Heart left ventricle (tissue), 16 donors: ENCODE measurements around the gene PGLYRP1. TPM values are rescaled to one million over a fixed set of nuclear protein-coding genes. Genes with fewer than 3 reads are reported as not detected.

ENCODE experiments used
- ATAC-seq, 4 donors: fragments of 200-7000 bp; cut with Tn5 transposase; one replicate each; pipeline ENCODE4 v1.9.1; 2020 to 2022; ENCODE audit warnings: moderate library complexity in 4 of 4, mild to moderate bottlenecking in 3 of 4, moderate number of reproducible peaks in 1 of 4
- DNase-seq, 5 donors: peaks; one replicate each; pipeline ENCODE4 v3.0.0-alpha.2; 2020
- H3K27ac ChIP-seq, 12 donors: fragments of 200-600 bp; sonication (generic) in 4 of 12; one replicate each; pipeline versions ENCODE4 v1.5.0 to v1.8.0; 2016 to 2022; ENCODE audit warnings: mild to moderate bottlenecking in 2 of 12
- H3K27me3 ChIP-seq, 9 donors: fragments of 200-600 bp; sonication (generic) in 2 of 9; one replicate each; pipeline versions ENCODE4 v1.5.1 to v1.8.0; 2016 to 2022; ENCODE audit warnings: mild to moderate bottlenecking in 3 of 9
- H3K36me3 ChIP-seq, 9 donors: fragments of 200-600 bp; sonication (generic) in 2 of 9; one replicate each; pipeline versions ENCODE4 v1.5.0 to v1.8.0; 2018 to 2022; ENCODE audit warnings: mild to moderate bottlenecking in 2 of 9
- H3K4me1 ChIP-seq, 12 donors: fragments of 200-600 bp; sonication (generic) in 4 of 12; one replicate each; pipeline versions ENCODE4 v1.5.0 to v1.8.0; 2016 to 2022; ENCODE audit warnings: mild to moderate bottlenecking in 3 of 12
- H3K4me3 ChIP-seq, 12 donors: fragments of 200-600 bp; sonication (generic) in 4 of 12; one replicate each; pipeline versions ENCODE4 v1.5.0 to v1.8.0; 2017 to 2022; ENCODE audit warnings: mild to moderate bottlenecking in 9 of 12, moderate library complexity in 4 of 12
- H3K9me3 ChIP-seq, 12 donors: fragments of 200-600 bp; sonication (generic) in 4 of 12; one replicate each; pipeline versions ENCODE4 v1.5.0 to v1.8.0; 2016 to 2022; ENCODE audit warnings: mild to moderate bottlenecking in 1 of 12
- CTCF ChIP-seq, 12 donors: fragments of 200-600 bp; sonication (generic) in 4 of 12; IDR thresholded peaks; one replicate each; pipeline versions ENCODE4 v1.5.0 to v1.8.0; 2018 to 2022; ENCODE audit warnings: antibody characterized with exemption in 12 of 12, mild to moderate bottlenecking in 5 of 12
- POLR2A ChIP-seq, 2 donors: fragments of 450-650 bp; IDR thresholded peaks; one replicate each; pipeline ENCODE4 v1.6.1; 2017; ENCODE audit warnings: antibody characterized with exemption in 2 of 2, mild to moderate bottlenecking in 2 of 2, moderate library complexity in 2 of 2
- WGBS, 4 donors: extraction: QIAGEN DNeasy Blood & Tissue Kit in 2 of 4; methylation state at CpG; one replicate each; pipeline versions ENCODE4 v1.1.5 to v1.1.7; 2013 to 2018; 5-methylcytosine and 5-hydroxymethylcytosine counted together
- intact Hi-C, 10 donors: fragments of 100-400 bp; cut with DNase I; formaldehyde crosslinking; loops; one replicate each; pipeline versions ENCODE4 v1.11.1 to v1.14.2; 2022
- polyA plus RNA-seq, 2 donors: library from polyadenylated mRNA; stranded (reverse); fragments of 200-250 nt; gene quantifications; one replicate each; pipeline ENCODE4 v1.2.3, GENCODE V29; 2013
- total RNA-seq, 9 donors: library from RNA; depleted of rRNA in 2 of 9; stranded (reverse); fragments of >200 nt in 2 of 9; fragmentation: NEBNext Ultra II Directional in 3 of 9; extraction: Animal tissue kit (Norgen Biotek cat#: 25700) in 3 of 9; gene quantifications; one replicate each; pipeline versions ENCODE4 v1.1.0 to v1.2.4, GENCODE V29; 2016 to 2023
- donor health status: ischemic (EF 13 %, LVEDD 7.1; RV severe dilation, severe dysfunction).
- donor health status: healthy with polysubstance abuse.
- donor health status: DM: no; HTN: yes; CAD: no.
- donor health status: DM: no; HTN: no; CAD: no.
- donor health status: ischemic (EF 25% LVEDD 6.9; RV normal size, moderate dysfunction).
- donor health status: ischemic (EF 25% LVEDD 5.7; RV mildly dilated, moderate dysfunction).
- donor health status: healthy.
- donor health status: DM: yes; HTN: yes; CAD: no.
- donor health status: ischemic (EF 35%, LVEDD 5.7; RV mildly dilated, moderate dysfunction).
- donor health status: nonischemic (EF 11% LVEDD 7.7; RV severe dilation, severe dysfunction).
- donor health status: DM: yes; HTN: yes; CAD: no.
- donor health status: PGD.
- donor health status: ischemic (EF 29% LVEDD 5.4; RV normal size, mild dysfunction).
- donor health status: nonischemic (EF 23%, LVEDD 6.1; RV moderate dilation, normal function).

PGLYRP1 gene
- total and polyA plus RNA-seq, 11 donors, result 0.24 to 3.9 (median 0.53) TPM; not detected in 7

- peaks cover 7 to 64% (median 27%) of the 10 kb centered on the region in 9 donors for H3K27me3 ChIP-seq
- WGBS, 4 donors, result 69 to 82% (median 75%) methylated on average over 3 of the region's 3 CpGs
- intact Hi-C loops, result loop anchor here in 3 of 10 donors (5.0 kb wide), 4 partner anchors 51 to 241 kb away; no protein-coding TSS in a partner anchor
Observed at GRCh38 chr19:46025835-46026234, 3.0 kb upstream of the PGLYRP1 start.

GRCh38 chr19:46023311-46023779, 492 bp upstream of the PGLYRP1 start:
- Histone ChIP-seq H3K36me3 (peaks cover 0 to under 1% (median 0%) of the 10 kb centered on the region in 9 donors), H3K4me3 (peak overlapping the region in 1 of 12 donors; percentile 8), H3K27ac (no peak overlapping the region), H3K9me3 (no peaks in the 10 kb centered on the region), H3K4me1 (no peaks in the 10 kb centered on the region), H3K27me3 (peaks cover 7 to 55% (median 27%) of the 10 kb centered on the region in 9 donors)
- intact Hi-C loops, result no loop called here
- ATAC-seq, result no peak
- no peak for TF ChIP-seq CTCF (IDR thresholded peaks at IDR 0.05)
- no peak for TF ChIP-seq POLR2A (IDR thresholded peaks at IDR 0.05)
- WGBS, 4 donors, result 52 to 78% (median 55%) methylated on average over 5 to 11 of the region's 11 CpGs
- no peak for DNase-seq

More at GRCh38 chr19:46025835-46026234, 3.0 kb upstream of the PGLYRP1 start:
- DNase-seq (no peak), ATAC-seq (no peak)
- Histone ChIP-seq H3K36me3 (no peaks in the 10 kb centered on the region), H3K9me3 (no peaks in the 10 kb centered on the region), H3K27ac (no peak overlapping the region), H3K4me3 (no peak overlapping the region), H3K4me1 (no peaks in the 10 kb centered on the region)
- TF ChIP-seq CTCF (IDR thresholded peaks at IDR 0.05) (no peak), POLR2A (IDR thresholded peaks at IDR 0.05) (no peak)

DNA sequence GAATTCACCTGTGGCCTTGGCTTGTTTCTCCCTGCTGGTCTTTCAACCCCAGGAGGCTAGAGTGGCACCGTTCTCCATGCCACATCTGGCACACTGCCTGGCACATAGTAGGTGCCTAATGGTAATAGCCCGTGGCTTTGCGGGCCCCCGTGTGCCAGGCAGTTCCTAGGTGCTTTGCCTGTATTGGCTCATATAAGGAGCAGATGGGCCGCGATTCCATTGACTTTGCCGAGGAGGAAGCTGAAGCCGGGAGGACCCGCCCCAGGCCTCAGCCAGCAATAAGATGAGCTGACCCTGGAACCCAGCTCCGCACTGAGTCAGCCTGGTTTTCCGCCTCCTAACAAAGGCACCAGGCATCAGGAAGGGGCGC, 807 bp downstream of the PGLYRP1 start:
- no peak overlapping the region for H3K4me3 ChIP-seq

More for the DNA sequence above, 807 bp downstream of the PGLYRP1 start:
- no peak for TF ChIP-seq CTCF (IDR thresholded peaks at IDR 0.05)
- no peak for TF ChIP-seq POLR2A (IDR thresholded peaks at IDR 0.05)
- Histone ChIP-seq H3K4me1 (peaks cover 0 to 2% (median 1%) of the 10 kb centered on the region in 12 donors), H3K36me3 (peaks cover 0 to 8% (median 0%) of the 10 kb centered on the region in 9 donors), H3K27ac (no peak overlapping the region), H3K9me3 (no peaks in the 10 kb centered on the region), H3K27me3 (peaks cover 7 to 48% (median 27%) of the 10 kb centered on the region in 9 donors)
- 50 to 62% (median 53%) methylated on average over 7 to 12 of the region's 12 CpGs for WGBS, 4 donors
- peak in 1 of 4 donors; percentile 17 for ATAC-seq
- no peak for DNase-seq
- intact Hi-C loops, result no loop called here
